ENCODE data around the gene COPA. TPM values are rescaled to one million over a fixed set of nuclear protein-coding genes. Genes with fewer than 3 reads are reported as not detected.

The COPA gene
- polyA plus RNA-seq, 1 of the 3 experiments (the other 2 are of a cell fraction) = 91.4 TPM

DNA sequence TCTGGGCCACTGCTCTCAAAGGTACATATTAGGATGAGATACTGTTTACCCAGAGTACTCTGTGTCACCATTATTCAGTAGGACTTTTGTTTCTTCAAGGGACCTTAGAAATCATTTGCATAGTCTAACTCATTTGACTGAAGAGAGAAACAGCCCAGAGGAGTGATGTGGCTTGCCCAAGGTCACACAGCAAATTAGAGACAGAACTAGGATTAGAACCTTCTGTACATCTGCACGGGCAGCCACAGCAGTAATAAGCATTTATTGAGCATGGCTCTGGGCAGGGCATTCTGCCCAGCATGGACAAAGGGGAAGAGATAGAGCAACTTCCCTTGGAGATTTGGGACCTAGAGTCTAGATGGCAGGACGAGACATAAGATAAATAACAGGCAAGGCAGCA is 18.1 kb upstream of the COPA start:
- CTCF ChIA-PET = interaction anchor here (0.6 to 9.0 kb wide), 5 partner anchors 10 to 188 kb away, joined by 3 to 85 read pairs (median 6); no protein-coding TSS in a partner anchor
- Histone ChIP-seq H3K4me2 (no peak overlapping the region), H3K27me3 (ENCODE audit: insufficient read depth) (no peaks in the 10 kb centered on the region), H3K4me1 (ENCODE audit: control insufficient read depth in 1 of 2, insufficient read depth in 2 of 2, low read depth in 1 of 2, low read length in 1 of 2) (no peaks in the 10 kb centered on the region), H3K36me3 (replicated peaks in 1 of 2; ENCODE audit: control insufficient read depth in 1 of 2, insufficient read depth in 2 of 2, low read length in 1 of 2) (peaks cover 4 to 36% of the 10 kb centered on the region in 2 experiments), H3K9me2 (no peaks in the 10 kb centered on the region), H2AFZ (ENCODE audit: low read depth) (no peak overlapping the region), H3K79me2 (ENCODE audit: insufficient read depth) (no peaks in the 10 kb centered on the region), H3K27ac (ENCODE audit: low read depth in 2 of 2, low read length in 1 of 2) (no peak overlapping the region), H3F3A (replicated peaks; ENCODE audit: insufficient read depth) (peaks cover 5% of the 10 kb centered on the region), H3K9me3 (no peaks in the 10 kb centered on the region), H3K9ac (no peak overlapping the region), H4K20me1 (ENCODE audit: insufficient read depth) (no peaks in the 10 kb centered on the region), H3K4me3 (ENCODE audit: low read depth in 2 of 2, low read length in 1 of 2) (no peak overlapping the region)
- DNase-seq = no peak
- 87% methylated on average over 2 of the region's 2 CpGs for WGBS (ENCODE audit: low lambda C conversion rate)
- TF ChIP-seq MEF2A (IDR thresholded peaks at IDR 0.05; ENCODE audit: borderline replicate concordance, low read depth) (no peak), GABPA (IDR thresholded peaks at IDR 0.05; ENCODE audit: low read depth) (no peak), RXRA (IDR thresholded peaks at IDR 0.05; ENCODE audit: borderline replicate concordance, low read depth) (no peak)
- TF ChIP-seq, protein P1, sequence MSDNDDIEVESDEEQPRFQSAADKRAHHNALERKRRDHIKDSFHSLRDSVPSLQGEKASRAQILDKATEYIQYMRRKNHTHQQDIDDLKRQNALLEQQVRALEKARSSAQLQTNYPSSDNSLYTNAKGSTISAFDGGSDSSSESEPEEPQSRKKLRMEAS (IDR thresholded peaks at IDR 0.05; ENCODE audit: low read depth) = no peak
- TF ChIP-seq, protein P2, sequence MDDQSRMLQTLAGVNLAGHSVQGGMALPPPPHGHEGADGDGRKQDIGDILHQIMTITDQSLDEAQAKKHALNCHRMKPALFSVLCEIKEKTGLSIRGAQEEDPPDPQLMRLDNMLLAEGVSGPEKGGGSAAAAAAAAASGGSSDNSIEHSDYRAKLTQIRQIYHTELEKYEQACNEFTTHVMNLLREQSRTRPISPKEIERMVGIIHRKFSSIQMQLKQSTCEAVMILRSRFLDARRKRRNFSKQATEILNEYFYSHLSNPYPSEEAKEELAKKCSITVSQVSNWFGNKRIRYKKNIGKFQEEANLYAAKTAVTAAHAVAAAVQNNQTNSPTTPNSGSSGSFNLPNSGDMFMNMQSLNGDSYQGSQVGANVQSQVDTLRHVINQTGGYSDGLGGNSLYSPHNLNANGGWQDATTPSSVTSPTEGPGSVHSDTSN (IDR thresholded peaks at IDR 0.05) = no peak
- POLR2A ChIA-PET = no interaction called here

DNA sequence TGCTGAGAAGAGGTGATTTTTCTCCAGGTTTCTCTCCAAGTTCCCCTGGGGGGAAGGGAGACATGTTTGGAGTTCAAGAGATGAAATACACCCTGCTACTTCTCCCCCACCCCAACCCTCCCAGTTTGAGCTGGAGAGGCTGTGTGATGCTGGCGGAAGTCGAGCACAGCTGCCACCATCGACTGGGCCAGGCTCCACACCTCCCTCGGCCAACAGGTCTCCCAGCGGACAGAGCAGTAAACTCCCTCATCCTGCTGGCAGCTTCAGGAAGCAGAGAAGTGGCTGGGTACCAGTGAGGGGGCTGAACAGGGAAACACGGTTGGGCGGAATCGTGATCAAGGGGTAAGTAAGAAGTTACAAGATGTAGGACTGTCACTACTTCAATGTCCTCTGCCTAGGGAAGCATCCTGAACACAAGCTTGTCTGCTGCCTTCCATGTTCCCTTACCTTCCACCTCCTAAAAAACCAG is 17.2 kb upstream of the COPA start:
- ChIA-PET CTCF (interaction anchor here (1.0 to 9.0 kb wide), 3 partner anchors 9 to 69 kb away, joined by 3 to 85 read pairs (median 9); no protein-coding TSS in a partner anchor), POLR2A (no interaction called here)
- H3K4me2 ChIP-seq = no peak overlapping the region
- TF ChIP-seq, protein P2 (IDR thresholded peaks at IDR 0.05) = no peak
- TF ChIP-seq, protein P3, sequence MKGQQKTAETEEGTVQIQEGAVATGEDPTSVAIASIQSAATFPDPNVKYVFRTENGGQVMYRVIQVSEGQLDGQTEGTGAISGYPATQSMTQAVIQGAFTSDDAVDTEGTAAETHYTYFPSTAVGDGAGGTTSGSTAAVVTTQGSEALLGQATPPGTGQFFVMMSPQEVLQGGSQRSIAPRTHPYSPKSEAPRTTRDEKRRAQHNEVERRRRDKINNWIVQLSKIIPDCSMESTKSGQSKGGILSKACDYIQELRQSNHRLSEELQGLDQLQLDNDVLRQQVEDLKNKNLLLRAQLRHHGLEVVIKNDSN (IDR thresholded peaks at IDR 0.05; ENCODE audit: borderline replicate concordance, low read depth) = no peak
- TF ChIP-seq SIN3A (IDR thresholded peaks at IDR 0.05; ENCODE audit: borderline replicate concordance, low read depth, low read length) (no peak), TCF12 (IDR thresholded peaks at IDR 0.05) (no peak), POLR2AphosphoS5 (IDR thresholded peaks at IDR 0.05; ENCODE audit: low read depth, low read length) (no peak), RFX5 (IDR thresholded peaks at IDR 0.05; ENCODE audit: low read length) (no peak), GATA2 (CRISPR knock-in tag; IDR thresholded peaks at IDR 0.05) (no peak), JUND (IDR thresholded peaks at IDR 0.05) (no peak), FOSL2 (IDR thresholded peaks at IDR 0.05; ENCODE audit: borderline replicate concordance, low read depth) (no peak), NRF1 (IDR thresholded peaks at IDR 0.05; ENCODE audit: low read depth, low read length) (no peak), SMC3 (IDR thresholded peaks at IDR 0.05; ENCODE audit: low read depth, low read length) (no peak), ELF1 (IDR thresholded peaks at IDR 0.05) (no peak), FOXM1 (IDR thresholded peaks at IDR 0.05; ENCODE audit: low read depth) (no peak), MXI1 (IDR thresholded peaks at IDR 0.05; ENCODE audit: low read depth, low read length) (no peak)
- TF ChIP-seq, protein P4, sequence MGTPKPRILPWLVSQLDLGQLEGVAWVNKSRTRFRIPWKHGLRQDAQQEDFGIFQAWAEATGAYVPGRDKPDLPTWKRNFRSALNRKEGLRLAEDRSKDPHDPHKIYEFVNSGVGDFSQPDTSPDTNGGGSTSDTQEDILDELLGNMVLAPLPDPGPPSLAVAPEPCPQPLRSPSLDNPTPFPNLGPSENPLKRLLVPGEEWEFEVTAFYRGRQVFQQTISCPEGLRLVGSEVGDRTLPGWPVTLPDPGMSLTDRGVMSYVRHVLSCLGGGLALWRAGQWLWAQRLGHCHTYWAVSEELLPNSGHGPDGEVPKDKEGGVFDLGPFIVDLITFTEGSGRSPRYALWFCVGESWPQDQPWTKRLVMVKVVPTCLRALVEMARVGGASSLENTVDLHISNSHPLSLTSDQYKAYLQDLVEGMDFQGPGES (IDR thresholded peaks at IDR 0.05; ENCODE audit: low read depth, low read length) = no peak
- no peaks in the 10 kb centered on the region for H4K20me1 ChIP-seq (ENCODE audit: insufficient read depth)
- no peak overlapping the region for H3K27ac ChIP-seq (ENCODE audit: low read depth in 2 of 2, low read length in 1 of 2)
- H3K4me3 ChIP-seq (ENCODE audit: low read depth in 2 of 2, low read length in 1 of 2) = no peak overlapping the region
- no peak for DNase-seq
- H3F3A ChIP-seq (replicated peaks; ENCODE audit: insufficient read depth) = peaks cover 5% of the 10 kb centered on the region
- H3K79me2 ChIP-seq (ENCODE audit: insufficient read depth) = no peaks in the 10 kb centered on the region
- no peaks in the 10 kb centered on the region for H3K27me3 ChIP-seq (ENCODE audit: insufficient read depth)
- no peaks in the 10 kb centered on the region for H3K9me3 ChIP-seq
- WGBS (ENCODE audit: low lambda C conversion rate) = 100% methylated on average over 5 of the region's 8 CpGs
- no peak overlapping the region for H3K9ac ChIP-seq
- peaks cover 8 to 45% of the 10 kb centered on the region in 2 experiments for H3K36me3 ChIP-seq (replicated peaks in 1 of 2; ENCODE audit: control insufficient read depth in 1 of 2, insufficient read depth in 2 of 2, low read length in 1 of 2)
- H2AFZ ChIP-seq (ENCODE audit: low read depth) = no peak overlapping the region
- no peaks in the 10 kb centered on the region for H3K4me1 ChIP-seq (ENCODE audit: control insufficient read depth in 1 of 2, insufficient read depth in 2 of 2, low read depth in 1 of 2, low read length in 1 of 2)
- no peaks in the 10 kb centered on the region for H3K9me2 ChIP-seq
